ENCODE results near the gene PCSK5.
A peak's percentile ranks its signal among the peaks of the same experiment; 100 is the strongest.
"Not testable (repeated sequence)": the region's sequence is repeated elsewhere in the genome, so short reads cannot be mapped to it uniquely, and the experiment has no call there.

The PCSK5 gene

DNA sequence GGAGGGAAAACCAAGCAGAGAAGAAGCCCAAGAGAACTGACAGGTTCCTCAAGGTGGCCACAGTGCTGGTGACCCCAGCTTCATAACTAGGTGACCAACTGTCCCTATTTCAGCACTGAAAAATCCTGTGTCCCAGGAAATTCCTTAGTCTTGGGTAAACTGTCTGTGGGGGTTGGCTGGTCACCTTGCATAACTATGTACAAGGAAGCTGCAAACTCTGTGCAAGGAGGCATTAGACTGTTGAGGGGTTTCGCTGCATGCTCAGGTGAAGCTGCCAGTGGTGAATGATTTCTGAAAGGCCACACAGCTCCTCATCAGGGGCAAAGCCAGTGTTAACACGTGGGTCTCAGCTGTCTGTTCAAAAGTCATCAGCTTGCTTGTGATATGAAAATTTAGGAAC, 36.9 kb downstream of the PCSK5 start:
- no peak for DNase-seq

DNA sequence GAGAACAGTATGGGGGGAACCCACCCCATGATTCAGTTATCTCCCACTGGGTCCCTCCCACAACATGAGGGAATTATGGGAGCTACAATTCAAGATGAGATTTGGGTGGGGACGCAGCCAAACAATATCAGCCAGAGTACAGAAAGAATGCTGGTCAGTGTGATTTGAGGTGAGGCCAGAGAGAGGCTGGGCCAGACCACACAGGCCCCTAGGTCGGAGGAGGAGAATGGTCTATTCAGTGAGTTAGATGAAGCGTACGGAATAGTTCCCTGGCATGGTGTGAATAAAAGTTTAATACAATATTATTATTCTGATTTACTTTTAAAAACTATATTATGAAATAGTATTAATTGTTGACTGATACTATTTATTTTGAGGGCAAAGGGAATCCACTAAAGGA, 39.7 kb downstream of the PCSK5 start:
- no peak for DNase-seq

DNA sequence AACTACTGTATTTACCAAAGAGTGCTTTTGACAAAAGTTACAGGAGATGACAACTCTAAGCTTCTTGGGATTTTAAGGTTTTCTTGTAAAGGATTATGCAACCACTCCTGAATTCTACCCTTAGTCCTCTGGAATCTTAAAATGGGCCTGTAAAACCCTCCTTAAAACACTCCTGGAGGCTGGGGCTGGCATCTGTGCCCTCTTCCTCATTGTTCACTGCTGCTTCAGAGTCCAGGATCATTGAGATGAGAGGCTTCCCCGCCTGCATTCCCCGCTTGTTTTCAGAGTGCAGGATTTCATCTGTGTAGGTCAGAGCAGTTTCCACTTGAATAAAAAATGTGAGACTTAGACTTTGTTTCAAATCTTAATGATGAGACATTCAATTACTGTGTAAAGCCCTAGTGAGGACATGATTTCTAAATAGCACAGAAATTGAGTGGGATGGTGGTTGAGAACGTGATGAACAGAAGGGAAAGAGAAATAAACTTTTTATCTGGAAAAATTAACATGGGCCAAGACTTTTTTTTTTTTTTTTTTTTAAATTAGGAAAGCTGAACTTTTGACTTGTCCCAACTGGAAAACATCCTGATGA, 40.4 kb downstream of the PCSK5 start:
- no peak for DNase-seq

DNA sequence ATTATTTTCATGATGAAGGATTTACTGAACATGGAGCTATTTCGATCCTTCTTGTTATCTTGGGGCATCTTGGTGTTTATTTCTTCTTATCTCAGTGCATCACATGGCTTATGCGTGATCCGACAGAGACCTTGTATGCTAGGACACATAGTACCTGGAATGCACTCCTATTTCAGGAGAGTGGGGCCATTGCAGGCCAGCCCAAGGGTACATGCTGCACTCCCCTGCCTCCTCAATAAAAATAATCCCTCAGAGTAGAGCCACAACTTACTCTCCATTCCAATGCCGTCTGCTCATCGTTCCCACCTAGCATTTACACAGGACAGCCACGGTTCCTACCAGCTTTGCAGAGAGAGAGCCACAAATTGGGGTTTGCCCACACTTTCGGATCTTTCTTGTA, 43.5 kb downstream of the PCSK5 start:
- no peak for DNase-seq

DNA sequence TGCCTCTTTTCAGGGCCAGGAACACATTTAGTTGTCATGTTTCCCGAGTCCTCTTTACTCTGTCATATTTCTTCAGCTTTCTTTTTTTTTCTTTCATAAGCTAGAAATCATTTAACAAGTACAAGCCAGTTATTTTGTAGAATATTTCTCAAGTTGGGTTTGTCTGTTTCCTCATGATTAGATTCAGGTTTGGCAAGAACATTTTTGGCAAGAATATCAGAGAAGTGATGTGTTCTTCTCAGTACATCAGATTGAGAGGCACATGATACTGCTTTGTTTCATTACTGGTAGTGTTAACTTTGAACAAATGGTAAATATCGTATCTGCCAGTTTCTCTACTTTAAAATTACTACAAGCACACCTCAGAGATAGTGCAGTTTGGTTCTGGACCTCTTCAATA, 45.1 kb downstream of the PCSK5 start:
- no peak for DNase-seq

DNA sequence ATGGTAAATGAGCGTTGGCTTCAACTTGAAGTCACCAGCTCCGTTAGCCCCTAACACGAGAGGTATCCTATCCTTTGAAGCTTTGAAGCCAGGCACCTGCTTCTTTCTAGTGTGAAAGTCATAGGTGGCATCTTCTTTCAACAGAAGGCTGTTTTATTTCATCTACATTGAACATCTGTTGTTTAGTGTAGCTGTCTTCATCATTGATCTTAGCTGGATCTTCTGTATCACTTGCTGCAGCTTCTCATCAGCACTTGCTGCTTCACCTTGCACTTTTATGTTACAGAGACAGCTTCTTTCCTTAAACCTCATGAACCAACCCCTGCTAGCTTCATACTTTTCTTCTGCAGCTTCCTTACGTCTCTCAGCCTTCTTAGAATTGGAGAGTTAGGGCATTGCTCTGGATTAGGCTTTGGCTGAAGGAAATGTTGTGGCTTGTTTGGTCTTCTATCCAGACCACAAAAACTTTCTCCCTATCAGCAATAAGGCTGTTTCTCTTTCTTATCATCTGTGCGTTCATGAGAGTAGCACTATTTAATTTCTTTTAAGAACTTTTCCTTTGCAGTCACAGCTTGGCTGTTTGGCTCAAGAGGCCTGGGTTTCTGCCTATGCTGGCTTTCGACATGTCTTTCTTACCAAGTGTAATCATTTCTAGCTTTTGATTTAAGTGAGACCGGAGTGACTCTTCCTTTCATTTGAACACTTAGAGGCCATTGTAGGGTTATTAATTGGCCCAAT, 47.2 kb downstream of the PCSK5 start:
- DNase-seq = peak; percentile 67

DNA sequence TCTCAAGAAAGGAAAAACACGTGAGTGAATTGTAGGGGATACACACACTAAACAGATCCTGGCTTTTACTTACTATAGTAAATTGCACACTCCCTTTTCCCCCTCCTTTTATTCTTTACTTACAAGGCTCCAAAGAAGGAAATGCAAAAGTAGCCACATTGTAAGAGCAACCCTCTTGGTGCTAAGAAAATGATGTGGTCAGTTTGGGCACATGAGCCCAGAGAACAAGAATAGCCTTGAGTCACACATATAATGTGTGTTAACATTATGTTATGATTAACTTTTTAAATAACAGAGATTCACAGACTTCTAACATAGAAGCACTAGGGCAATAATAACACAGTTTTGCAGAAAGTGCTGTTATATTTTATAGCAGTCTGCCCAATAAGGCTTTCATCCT, 48.5 kb downstream of the PCSK5 start:
- DNase-seq = peak; percentile 65

DNA sequence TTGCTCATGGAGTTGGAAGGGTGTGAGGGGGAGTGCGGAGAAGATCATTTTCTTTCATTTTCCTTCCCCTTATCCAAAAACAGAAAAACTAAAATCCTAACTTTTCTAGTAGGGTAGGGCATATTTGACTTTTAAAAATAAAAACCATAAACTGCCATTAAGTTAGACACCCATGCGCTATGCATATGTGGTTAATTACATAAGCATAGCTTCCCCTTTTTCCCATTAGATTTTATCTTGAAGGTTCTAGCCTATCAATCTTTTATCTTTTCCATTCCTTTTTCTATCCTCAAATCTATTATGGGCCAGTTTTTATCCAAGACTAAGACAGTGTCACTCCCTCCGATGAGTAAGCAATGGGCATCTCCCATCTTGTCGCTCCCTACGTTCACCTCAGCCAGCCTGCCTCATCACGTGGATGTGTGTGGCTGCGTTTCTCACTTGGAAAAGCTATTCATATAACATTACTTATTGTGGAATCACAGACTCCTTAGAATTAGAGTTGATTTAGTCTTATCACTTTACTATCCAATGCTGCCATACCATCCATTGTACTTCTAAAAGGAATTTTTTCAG, 49.2 kb downstream of the PCSK5 start:
- DNase-seq = peak; percentile 59

DNA sequence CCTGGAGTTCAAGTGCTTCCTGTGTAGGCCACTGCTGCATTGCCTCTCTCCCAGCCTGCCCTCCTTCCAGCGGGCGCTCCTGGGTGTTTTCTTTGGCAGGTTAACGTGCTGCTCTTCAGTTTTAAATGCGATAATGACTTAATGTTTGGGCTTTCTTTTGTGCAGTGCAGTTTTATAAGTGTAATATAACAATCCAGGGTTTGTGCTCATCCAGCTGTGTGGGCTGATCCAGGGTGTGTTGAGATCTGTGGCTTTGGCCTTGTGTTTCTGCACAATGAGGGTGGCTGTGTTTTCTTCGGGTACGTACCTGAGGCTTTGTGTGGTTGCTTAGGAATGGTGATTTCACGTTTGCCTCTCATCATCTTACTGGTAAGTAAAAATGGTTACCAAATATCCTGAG, 50.6 kb downstream of the PCSK5 start:
- no peak for DNase-seq

DNA sequence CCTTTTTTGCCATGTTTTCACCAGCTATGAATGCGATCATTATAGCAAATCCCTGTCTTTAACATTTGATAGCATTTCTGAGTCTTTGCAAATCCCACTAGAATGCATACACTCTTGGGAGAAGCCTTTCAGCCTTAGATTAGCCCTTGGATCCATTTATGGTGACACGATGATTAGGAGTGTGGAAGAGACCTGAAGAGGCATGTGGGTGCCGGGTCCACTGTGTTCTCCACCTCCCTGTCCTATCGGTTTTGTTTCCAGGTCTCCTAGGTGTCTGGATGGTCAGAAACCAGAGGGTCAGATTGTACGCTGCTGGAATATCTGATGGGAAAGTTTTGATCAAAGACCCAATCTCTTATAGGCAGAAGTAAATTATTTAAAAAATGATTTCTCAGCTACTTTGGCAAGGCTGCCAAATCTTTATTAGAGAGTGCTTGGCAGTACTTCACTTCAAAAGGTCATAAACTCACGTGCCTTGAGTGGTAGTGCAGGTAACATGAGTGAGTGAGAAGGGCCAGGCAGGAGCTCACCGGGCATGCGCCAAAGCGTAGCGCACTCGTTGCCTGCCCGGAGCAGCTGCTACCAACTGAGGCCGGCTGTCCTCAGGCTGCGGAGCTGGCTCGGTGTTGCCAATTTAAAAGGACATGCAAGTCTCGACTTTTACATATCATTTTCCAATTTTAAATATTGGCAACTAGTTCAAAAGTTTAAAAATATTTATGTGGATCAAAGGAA, 51.3 kb downstream of the PCSK5 start:
- DNase-seq = no peak

DNA sequence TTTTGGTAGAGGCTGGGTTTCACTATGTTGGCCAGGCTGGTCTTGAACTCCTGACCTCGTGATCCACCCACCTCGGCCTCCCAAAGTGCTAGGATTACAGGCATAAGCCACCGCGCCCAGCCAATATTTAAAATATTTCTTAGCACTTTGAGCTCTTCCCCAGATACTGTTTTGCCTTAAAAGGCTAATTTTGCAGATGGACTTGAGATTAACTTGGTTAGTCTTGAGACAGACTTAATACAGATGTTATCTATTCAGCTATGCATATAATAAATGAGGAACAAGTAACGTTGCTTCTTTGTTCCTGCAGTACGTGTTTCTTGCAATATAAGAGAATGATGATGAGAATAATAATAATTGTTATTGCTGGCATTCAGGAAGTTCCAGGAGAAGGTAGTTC, 56.3 kb downstream of the PCSK5 start:
- no peak for DNase-seq

DNA sequence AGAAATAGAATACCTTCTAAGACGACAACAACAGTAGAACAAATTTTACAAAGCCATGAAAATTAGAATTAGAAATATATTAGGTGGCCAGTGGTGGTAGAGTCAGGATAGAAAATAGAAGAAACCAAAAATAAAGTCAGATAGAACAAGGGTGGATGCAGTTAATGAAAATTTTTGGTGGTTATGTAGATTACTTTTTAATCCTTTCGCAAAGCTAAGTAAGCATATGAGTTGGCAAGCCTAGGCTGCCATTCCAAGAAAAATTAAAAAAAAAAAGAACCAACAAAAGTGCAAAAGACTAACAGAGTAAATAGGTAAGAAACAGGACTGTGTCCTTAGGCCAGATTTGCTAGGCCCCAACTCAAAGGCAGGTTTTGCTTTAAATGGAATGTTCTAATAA, 56.8 kb downstream of the PCSK5 start:
- DNase-seq = no peak

DNA sequence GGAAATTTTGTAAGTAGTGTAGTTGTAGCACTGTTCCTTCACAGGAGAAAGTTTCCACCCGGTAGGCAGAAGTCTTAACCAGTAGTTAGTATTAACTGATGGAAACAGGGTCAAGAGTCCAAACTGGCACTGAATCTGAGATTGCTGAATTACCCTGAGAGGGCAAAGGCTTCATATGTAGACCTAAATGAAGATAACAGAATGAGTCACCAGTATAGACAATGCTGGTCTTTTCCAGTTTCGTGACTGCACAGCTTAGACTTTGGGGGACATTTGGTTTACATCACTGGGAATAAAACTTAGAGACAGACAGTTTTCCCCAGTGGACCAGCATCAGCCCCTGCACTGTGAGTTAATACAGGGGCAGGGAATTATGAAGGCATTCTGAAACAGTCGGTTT, 60.5 kb downstream of the PCSK5 start:
- DNase-seq = no peak

DNA sequence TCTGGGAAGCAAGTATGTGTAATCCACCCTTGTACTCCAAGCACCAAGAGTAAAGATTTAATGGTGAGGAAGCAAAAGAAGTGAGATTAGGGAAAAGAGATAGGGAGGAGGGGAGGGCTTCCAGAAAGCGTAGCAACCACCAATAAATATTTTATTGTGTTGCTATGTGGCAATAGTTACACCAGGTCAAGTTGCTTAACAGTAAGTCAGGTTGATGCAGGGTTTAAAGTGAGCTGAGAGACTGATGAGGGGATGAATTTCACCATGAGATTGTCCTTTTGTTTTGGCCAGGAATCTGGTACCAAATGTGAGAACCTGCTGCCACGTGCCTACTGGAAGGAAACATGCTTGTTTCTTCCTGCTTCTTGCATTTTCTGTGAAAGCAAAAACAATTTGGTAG, 62.7 kb downstream of the PCSK5 start:
- no peak for DNase-seq

DNA sequence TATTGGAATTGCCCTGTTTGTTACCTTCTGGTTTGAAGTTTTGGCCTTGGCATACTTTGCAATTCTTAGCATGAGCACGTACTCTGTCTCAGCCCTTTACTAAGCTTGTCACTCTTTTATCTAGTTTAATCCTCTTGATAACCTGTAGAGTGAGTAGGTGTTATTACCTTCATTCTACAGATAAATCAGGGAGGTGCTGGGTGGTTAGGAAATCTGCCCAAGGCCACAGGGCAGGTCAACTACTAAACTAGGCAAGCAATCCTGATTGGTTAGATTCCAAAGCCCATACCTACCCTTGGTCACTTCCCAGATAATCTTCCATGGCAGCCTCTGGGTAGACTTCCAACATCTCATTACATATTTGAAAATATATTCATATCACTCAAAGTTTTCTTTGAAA, 65.7 kb downstream of the PCSK5 start:
- DNase-seq = no peak

DNA sequence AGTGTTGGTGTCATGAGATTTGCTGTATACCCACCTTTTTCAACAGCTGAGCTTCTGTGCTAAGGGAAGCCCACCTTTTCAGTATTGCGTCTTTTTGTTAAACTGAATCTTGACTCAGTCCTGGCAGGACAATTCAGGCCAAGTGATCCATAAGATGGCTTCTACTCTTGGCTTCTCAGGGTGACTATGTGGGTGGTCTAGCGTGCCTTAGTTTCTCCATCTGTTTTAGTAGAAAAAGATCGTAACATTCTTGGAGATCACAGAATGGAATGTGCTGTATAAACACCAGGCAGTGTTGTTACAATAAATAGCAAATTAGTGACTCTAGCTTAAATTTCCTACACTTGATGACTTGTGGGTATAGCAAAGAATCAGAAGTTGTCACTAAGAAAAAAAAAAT, 66.6 kb downstream of the PCSK5 start:
- DNase-seq = no peak

DNA sequence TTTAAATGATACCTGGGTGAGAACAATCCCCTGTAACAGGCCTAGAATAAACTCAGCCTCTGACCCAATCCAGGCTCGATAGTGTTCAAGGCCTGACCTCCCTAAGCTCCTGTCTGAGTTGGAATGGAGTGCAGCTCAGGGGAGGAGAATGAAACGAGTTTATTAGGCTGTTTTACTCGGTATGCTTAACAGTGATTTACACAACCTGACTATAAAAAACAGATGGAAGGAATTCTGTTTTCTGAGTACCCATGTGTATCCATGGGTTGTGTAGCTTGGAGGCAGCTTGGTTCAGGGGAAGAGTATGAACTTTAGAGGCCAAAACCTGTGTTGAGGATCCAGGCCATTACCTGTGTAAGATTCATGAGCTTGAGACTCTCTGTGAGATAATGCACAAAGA, 67.8 kb downstream of the PCSK5 start:
- no peak for DNase-seq

DNA sequence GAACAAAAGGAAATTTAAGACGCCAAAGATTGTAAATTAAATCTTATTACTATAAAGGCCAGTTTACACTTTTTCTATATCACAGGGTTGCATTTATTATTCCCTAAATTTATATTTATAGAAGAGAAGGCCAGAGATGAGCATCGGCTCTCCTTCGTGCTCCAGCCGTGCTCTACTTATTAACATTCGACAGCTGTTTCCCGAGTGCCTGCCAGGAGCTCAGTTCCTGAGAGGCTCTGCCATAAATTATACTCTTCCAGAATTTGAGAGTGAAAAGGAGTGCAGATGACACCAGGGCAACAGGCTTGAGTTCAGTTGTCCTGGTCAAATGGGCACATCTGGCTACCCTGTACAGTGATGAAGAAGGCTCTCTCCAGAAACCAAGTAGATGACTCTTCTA, 70.1 kb downstream of the PCSK5 start:
- no peak for DNase-seq

DNA sequence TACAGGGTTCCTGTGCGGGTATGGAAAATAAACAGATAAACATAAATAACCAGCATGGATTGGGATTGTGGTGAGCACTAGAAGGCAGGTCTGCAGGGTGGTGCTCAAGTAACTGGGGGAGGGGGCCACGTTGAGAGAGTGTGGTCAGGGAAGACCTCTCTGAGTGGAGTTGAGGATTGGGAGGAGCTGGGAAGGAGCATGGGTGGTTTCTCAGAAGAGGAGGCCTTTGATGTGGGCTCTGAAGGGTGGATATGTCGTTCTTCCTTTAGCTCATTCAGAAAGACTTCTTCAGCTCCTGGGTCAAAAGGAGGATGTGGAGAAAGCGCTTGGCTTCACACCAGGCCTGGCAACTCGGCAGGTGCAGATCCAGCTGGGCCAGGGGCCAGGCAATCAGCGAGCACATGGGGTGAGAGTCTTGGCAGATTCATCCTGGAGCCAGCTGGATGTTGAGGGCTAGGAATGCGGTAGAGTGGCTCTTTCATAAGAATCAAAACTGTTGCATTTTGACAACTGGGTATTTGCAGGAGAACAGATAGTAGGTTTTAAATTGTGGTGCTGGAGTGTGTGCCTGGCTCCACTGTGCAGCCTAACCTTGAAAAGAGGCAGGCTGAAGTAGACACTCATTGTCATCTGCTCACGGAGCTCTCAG, 71.7 kb downstream of the PCSK5 start:
- DNase-seq = no peak

DNA sequence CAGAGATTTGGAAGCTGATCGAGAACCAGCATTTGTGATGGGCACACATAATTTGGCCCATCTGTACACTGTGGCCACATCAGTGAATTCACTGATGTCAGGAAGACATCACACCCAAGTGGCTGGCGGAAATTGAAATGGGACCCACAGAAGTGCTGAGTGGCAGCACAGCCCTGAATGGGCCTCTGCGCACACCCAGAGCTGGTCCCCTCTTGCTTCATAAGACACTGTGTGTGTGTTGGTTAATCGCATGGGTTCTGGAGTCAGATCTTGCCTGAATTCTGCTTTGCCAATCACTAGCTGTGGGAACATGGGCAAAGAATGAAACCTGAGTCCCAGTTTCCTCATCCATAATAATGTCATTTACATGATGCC, 72.2 kb downstream of the PCSK5 start:
- no peak for DNase-seq

DNA sequence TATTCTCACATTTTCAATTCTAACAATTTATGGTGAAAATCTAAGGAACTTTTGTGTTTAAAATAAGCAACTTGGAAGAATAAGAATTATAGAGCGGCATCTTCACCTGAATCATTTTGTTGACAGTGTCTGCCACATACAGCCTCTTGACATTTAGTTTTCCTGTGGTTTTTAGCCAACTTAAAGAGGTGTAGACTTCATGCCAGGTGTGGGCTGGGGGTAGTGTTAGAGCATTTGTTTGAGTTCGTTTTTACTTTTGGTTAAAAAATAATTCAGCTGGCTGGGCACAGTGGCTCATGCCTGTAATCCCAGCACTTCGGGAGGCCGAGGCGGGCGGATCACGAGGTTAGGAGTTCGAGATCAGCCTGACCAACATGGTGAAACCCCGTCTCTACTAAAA, 72.8 kb downstream of the PCSK5 start:
- DNase-seq = not testable (repeated sequence)

DNA sequence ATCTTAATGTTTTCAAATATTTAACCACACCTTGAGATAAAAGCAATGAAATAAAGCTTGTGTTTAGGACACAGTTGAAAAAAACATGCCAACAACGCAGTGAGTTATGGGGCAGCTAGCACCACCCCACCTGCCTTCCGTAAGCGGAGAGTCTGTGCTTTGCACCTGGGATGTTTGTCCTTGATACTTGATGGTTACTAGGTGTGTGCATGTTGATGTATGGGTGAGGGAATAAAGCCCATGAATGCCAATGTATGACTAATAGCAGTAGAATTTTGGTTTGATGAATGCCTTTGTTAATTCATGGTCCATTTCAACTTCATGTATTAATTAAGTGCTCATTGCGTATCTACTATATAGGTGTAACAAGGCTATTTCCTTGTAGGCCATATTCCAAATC, 74.0 kb downstream of the PCSK5 start:
- no peak for DNase-seq

DNA sequence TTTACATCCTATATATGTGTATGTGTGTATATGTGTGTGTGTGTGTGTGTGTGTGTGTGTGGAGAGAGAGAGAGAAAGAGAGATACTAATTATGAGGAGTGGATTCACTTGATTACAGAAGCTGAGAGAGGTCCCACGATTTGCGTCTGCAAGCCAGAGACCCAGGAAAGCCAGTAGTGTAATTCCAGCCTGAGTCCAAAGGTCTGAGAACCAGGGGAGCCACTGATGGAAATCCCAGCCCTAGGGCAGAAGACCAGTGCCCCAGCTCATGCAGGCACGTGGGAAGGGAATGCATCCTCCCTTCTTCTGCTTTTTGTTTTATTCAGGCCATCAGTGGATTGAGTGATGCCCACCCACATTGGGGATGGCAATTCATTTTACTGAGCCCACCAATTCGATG, 74.8 kb downstream of the PCSK5 start:
- DNase-seq = no peak

DNA sequence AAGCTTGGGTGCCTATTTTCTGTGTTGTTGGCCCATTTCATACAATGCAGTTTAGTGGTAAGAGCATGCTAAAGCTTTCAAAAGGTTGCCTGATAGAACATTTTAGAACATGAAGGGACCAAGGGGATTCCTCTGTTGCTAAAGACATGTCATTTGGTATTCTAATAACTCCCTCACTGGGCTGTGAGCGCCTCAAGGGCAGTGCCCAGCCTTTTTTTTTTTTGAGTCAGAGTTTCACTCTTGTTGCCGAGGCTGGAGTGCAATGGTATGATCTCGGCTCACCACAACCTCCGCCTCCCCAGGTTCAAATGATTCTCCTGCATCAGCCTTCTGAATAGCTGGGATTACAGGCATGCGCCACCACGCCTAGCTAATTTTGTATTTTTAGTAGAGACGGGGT, 77.1 kb downstream of the PCSK5 start:
- DNase-seq = no peak
